CD4-positive, alpha-beta memory T cell (primary cell): Measurements from ENCODE around the gene DDX56. TPM values are rescaled to one million over a fixed set of nuclear protein-coding genes. Genes with fewer than 3 reads are reported as not detected.
A peak's percentile ranks its signal among the peaks of the same experiment; 100 is the strongest.

Experiments
- CTCF ChIA-PET: fragments of 350-600 bp; sonication (Branson Sonifier 250); formaldehyde crosslinking; loops from one replicate; lab custom pipeline; 2021; ENCODE audit warnings: inconsistent platforms; ENCODE audit not compliant: partially characterized antibody; lab: Charles Lee
- POLR2A ChIA-PET: fragments of 350-600 bp; sonication (Branson Sonifier 250); formaldehyde crosslinking; loops from one replicate; lab custom pipeline; 2021; ENCODE audit not compliant: partially characterized antibody; lab: Charles Lee
- DNase-seq, 5 donors: peaks; one replicate each; pipeline versions ENCODE4 v3.0.0 to v3.0.0-alpha.2; 2020 to 2022; ENCODE audit warnings: mixed read lengths in 1 of 5
- H3K27ac ChIP-seq: one replicate; pipeline ENCODE4 v1.7.0; 2013; ENCODE audit warnings: low read depth, low read length
- H3K27me3 ChIP-seq: 2 replicates; pipeline ENCODE4 v1.7.0; 2013; ENCODE audit warnings: mild to moderate bottlenecking, low read length, moderate library complexity; ENCODE audit not compliant: insufficient read depth
- H3K36me3 ChIP-seq: 2 replicates; pipeline ENCODE4 v1.7.0; 2013; ENCODE audit warnings: mild to moderate bottlenecking, low read length, moderate library complexity; ENCODE audit not compliant: insufficient read depth
- H3K4me1 ChIP-seq: 2 replicates; pipeline ENCODE4 v1.7.0; 2013; ENCODE audit warnings: mild to moderate bottlenecking, low read length, moderate library complexity; ENCODE audit not compliant: insufficient read depth
- H3K4me3 ChIP-seq, 2 donors: one replicate each; pipeline ENCODE4 v1.7.0; 2013; ENCODE audit warnings: low read length in 2 of 2, mild to moderate bottlenecking in 1 of 2
- H3K9me3 ChIP-seq, 2 donors: one replicate each; pipeline ENCODE4 v1.7.0; 2013; ENCODE audit warnings: low read length in 2 of 2, control low read depth in 1 of 2; ENCODE audit not compliant: control insufficient read depth in 1 of 2
- H3K27ac Mint-ChIP-seq, 7 donors: one replicate each; pipeline ENCODE4 v1.8.0; 2020 to 2021; ENCODE audit warnings: mixed read lengths in 7 of 7, mild to moderate bottlenecking in 6 of 7, inconsistent platforms in 3 of 7, moderate library complexity in 3 of 7
- H3K27me3 Mint-ChIP-seq, 2 donors: one replicate each; pipeline ENCODE4 v1.8.0; 2020 to 2021; ENCODE audit warnings: mixed read lengths in 2 of 2
- H3K36me3 Mint-ChIP-seq, 2 donors: one replicate each; pipeline ENCODE4 v1.8.0; 2020 to 2021; ENCODE audit warnings: mixed read lengths in 2 of 2, inconsistent platforms in 1 of 2, mild to moderate bottlenecking in 1 of 2
- H3K4me1 Mint-ChIP-seq, 4 donors: one replicate each; pipeline ENCODE4 v1.8.0; 2020 to 2021; ENCODE audit warnings: mixed read lengths in 4 of 4, mild to moderate bottlenecking in 1 of 4
- H3K4me3 Mint-ChIP-seq, 8 donors: one replicate each; pipeline ENCODE4 v1.8.0; 2020 to 2021; ENCODE audit warnings: mixed read lengths in 8 of 8, mild to moderate bottlenecking in 7 of 8, moderate library complexity in 6 of 8, inconsistent platforms in 3 of 8
- H3K9me3 Mint-ChIP-seq, 8 donors: one replicate each; pipeline ENCODE4 v1.8.0; 2020 to 2021; ENCODE audit warnings: mixed read lengths in 8 of 8, mild to moderate bottlenecking in 5 of 8, inconsistent platforms in 3 of 8, moderate library complexity in 1 of 8
- intact Hi-C: fragments of 100-400 bp; cut with micrococcal nuclease; formaldehyde crosslinking; loops from one replicate; pipeline ENCODE4 v1.15.1; 2023
- polyA plus RNA-seq, 2 donors: library from polyadenylated mRNA; unstranded; fragments of 300-500 nt; fragmentation: Illumina TruSeq; gene quantifications; one replicate each; pipeline ENCODE4 v1.2.3, GENCODE V29; 2021
- total RNA-seq, 2 experiments: library from RNA; stranded (reverse); gene quantifications; one replicate each; pipeline ENCODE4 v1.2.3, GENCODE V29; 2021

DDX56 gene
- total and polyA plus RNA-seq, 4 experiments from 2014 or later = 48.9 to 114 (median 79.7) TPM

GRCh38 chr7:44568771-44569560 is 4.7 kb downstream of the DDX56 start:
- Histone ChIP-seq H3K9me3 (no peaks in the 10 kb centered on the region), H3K36me3 (peaks cover 70% of the 10 kb centered on the region), H3K27ac (no peak overlapping the region), H3K4me1 (peaks cover 30% of the 10 kb centered on the region), H3K4me3 (no peak overlapping the region), H3K27me3 (no peaks in the 10 kb centered on the region)
- Mint-ChIP-seq H3K4me1 (peaks cover 12 to 30% (median 22%) of the 10 kb centered on the region in 4 donors), H3K27ac (peak overlapping the region in 4 of 7 donors; percentile 22 to 65 (median 42)), H3K36me3 (peaks cover 53 to 88% of the 10 kb centered on the region in 2 donors), H3K4me3 (no peak overlapping the region), H3K27me3 (no peaks in the 10 kb centered on the region), H3K9me3 (no peaks in the 10 kb centered on the region)
- ChIA-PET CTCF (interaction anchor here (1.2 to 5.1 kb wide), 2 partner anchors 12 to 548 kb away, joined by 3 to 32 read pairs; partner anchors contain the start of gene TMED4), POLR2A (interaction anchor here (0.5 to 5.8 kb wide), 8 partner anchors 9 to 430 kb away, joined by 3 to 67 read pairs (median 3); partner anchors contain the start of genes NUDCD3, PURB and TMED4)
- no peak for DNase-seq
- intact Hi-C loops = no loop called here

- POLR2A ChIA-PET = interaction anchor here (1.0 to 1.4 kb wide), 4 partner anchors 9 to 78 kb away, joined by 3 to 4 read pairs (median 3); partner anchors contain the start of gene NUDCD3
- Mint-ChIP-seq H3K4me3 (no peak overlapping the region), H3K36me3 (peaks cover 53 to 81% of the 10 kb centered on the region in 2 donors), H3K27ac (peak overlapping the region in 2 of 7 donors; percentile 66 to 78), H3K27me3 (no peaks in the 10 kb centered on the region), H3K4me1 (peaks cover 8 to 19% (median 15%) of the 10 kb centered on the region in 4 donors), H3K9me3 (no peaks in the 10 kb centered on the region)
- DNase-seq = no peak
- Histone ChIP-seq H3K27ac (no peak overlapping the region), H3K9me3 (no peaks in the 10 kb centered on the region), H3K36me3 (peaks cover 70% of the 10 kb centered on the region), H3K4me1 (peaks cover 22% of the 10 kb centered on the region), H3K4me3 (no peak overlapping the region), H3K27me3 (no peaks in the 10 kb centered on the region)
- intact Hi-C loops = no loop called here
- CTCF ChIA-PET = interaction anchor here (0.8 to 5.1 kb wide), 3 partner anchors 13 to 547 kb away, joined by 3 to 32 read pairs (median 3); partner anchors contain the start of gene TMED4
Measured at GRCh38 chr7:44567884-44568283, 5.8 kb downstream of the DDX56 start.

GRCh38 chr7:44566680-44567079 is 7.0 kb downstream of the DDX56 start:
- H3K9me3 ChIP-seq = no peaks in the 10 kb centered on the region
- POLR2A ChIA-PET = interaction anchor here (4.2 kb wide), 1 partner anchor 15 kb away, joined by 24 read pairs; the partner anchor contains the start of gene TMED4
- no peak overlapping the region for H3K4me3 ChIP-seq
- H3K36me3 Mint-ChIP-seq = peaks cover 46 to 70% of the 10 kb centered on the region in 2 donors
- peaks cover 1 to 11% (median 7%) of the 10 kb centered on the region in 4 donors for H3K4me1 Mint-ChIP-seq
- CTCF ChIA-PET = interaction anchor here (0.6 to 5.1 kb wide), 8 partner anchors 15 to 547 kb away, joined by 3 to 32 read pairs (median 5); partner anchors contain the start of genes DBNL and TMED4
- H3K27ac ChIP-seq = no peak overlapping the region
- H3K9me3 Mint-ChIP-seq = no peaks in the 10 kb centered on the region
- no peak for DNase-seq
- no peaks in the 10 kb centered on the region for H3K27me3 Mint-ChIP-seq
- no peak overlapping the region for H3K4me3 Mint-ChIP-seq
- H3K4me1 ChIP-seq = peaks cover 10% of the 10 kb centered on the region
- H3K27me3 ChIP-seq = no peaks in the 10 kb centered on the region
- H3K27ac Mint-ChIP-seq = peak overlapping the region in 3 of 7 donors; percentile 4 to 79 (median 33)
- intact Hi-C loops = no loop called here
- peaks cover 58% of the 10 kb centered on the region for H3K36me3 ChIP-seq

GRCh38 chr7:44565795-44566559 is 7.7 kb downstream of the DDX56 start:
- CTCF ChIA-PET = interaction anchor here (0.6 to 5.1 kb wide), 46 partner anchors 9 to 571 kb away, joined by 3 to 36 read pairs (median 4); partner anchors contain the start of genes DBNL, DDX56, H2AZ2 and TMED4
- peaks cover 41 to 64% of the 10 kb centered on the region in 2 donors for H3K36me3 Mint-ChIP-seq

GRCh38 chr7:44565097-44565794 is 8.5 kb downstream of the DDX56 start:
- Histone ChIP-seq H3K36me3 (peaks cover 44% of the 10 kb centered on the region), H3K4me1 (peaks cover 10% of the 10 kb centered on the region), H3K27me3 (no peaks in the 10 kb centered on the region), H3K27ac (no peak overlapping the region), H3K4me3 (no peak overlapping the region), H3K9me3 (no peaks in the 10 kb centered on the region)
- Mint-ChIP-seq H3K36me3 (peaks cover 41 to 59% of the 10 kb centered on the region in 2 donors), H3K4me3 (peak overlapping the region in 1 of 8 donors; percentile 11), H3K27me3 (no peaks in the 10 kb centered on the region), H3K4me1 (peaks cover 1 to 11% (median 7%) of the 10 kb centered on the region in 4 donors), H3K9me3 (no peaks in the 10 kb centered on the region), H3K27ac (peak overlapping the region in 6 of 7 donors; percentile 50 to 87 (median 72))
- DNase-seq = peak; percentile 50 to 67 (median 58)
- CTCF ChIA-PET = interaction anchor here (0.6 to 5.1 kb wide), 50 partner anchors 9 to 572 kb away, joined by 3 to 36 read pairs (median 4); partner anchors contain the start of genes DDX56, H2AZ2, TMED4 and YKT6
- intact Hi-C loops = loop anchor here (1.0 to 2.0 kb wide), 2 partner anchors 74 to 217 kb away; partner anchors contain the start of gene NUDCD3
- POLR2A ChIA-PET = interaction anchor here (0.8 to 4.2 kb wide), 7 partner anchors 9 to 320 kb away, joined by 3 to 24 read pairs (median 5); partner anchors contain the start of genes DDX56, NUDCD3, PURB and TMED4

More at GRCh38 chr7:44565795-44566559, 7.7 kb downstream of the DDX56 start:
- Histone ChIP-seq H3K4me1 (peaks cover 10% of the 10 kb centered on the region), H3K36me3 (peaks cover 51% of the 10 kb centered on the region), H3K27me3 (no peaks in the 10 kb centered on the region), H3K27ac (no peak overlapping the region), H3K4me3 (no peak overlapping the region), H3K9me3 (no peaks in the 10 kb centered on the region)
- H3K4me1 Mint-ChIP-seq = peaks cover 1 to 11% (median 7%) of the 10 kb centered on the region in 4 donors
- peak overlapping the region in 6 of 7 donors; percentile 50 to 87 (median 72) for H3K27ac Mint-ChIP-seq
- POLR2A ChIA-PET = interaction anchor here (0.8 to 4.2 kb wide), 7 partner anchors 8 to 319 kb away, joined by 3 to 24 read pairs (median 5); partner anchors contain the start of genes DDX56, NUDCD3, PURB and TMED4
- intact Hi-C loops = loop anchor here (1.0 to 2.0 kb wide), 2 partner anchors 75 to 218 kb away; partner anchors contain the start of gene NUDCD3
- H3K27me3 Mint-ChIP-seq = no peaks in the 10 kb centered on the region
- H3K4me3 Mint-ChIP-seq = no peak overlapping the region
- H3K9me3 Mint-ChIP-seq = no peaks in the 10 kb centered on the region
- no peak for DNase-seq

- H3K27ac ChIP-seq = no peak overlapping the region
- Mint-ChIP-seq H3K4me1 (peaks cover 1 to 11% (median 7%) of the 10 kb centered on the region in 4 donors), H3K36me3 (peaks cover 37 to 52% of the 10 kb centered on the region in 2 donors), H3K9me3 (peaks cover 0 to 2% (median 0%) of the 10 kb centered on the region in 8 donors), H3K4me3 (no peak overlapping the region), H3K27ac (peak overlapping the region in 3 of 7 donors; percentile 25 to 66 (median 58)), H3K27me3 (no peaks in the 10 kb centered on the region)
- H3K9me3 ChIP-seq = no peaks in the 10 kb centered on the region
- no peak for DNase-seq
- intact Hi-C loops = loop anchor here (1.0 to 2.0 kb wide), 2 partner anchors 74 to 216 kb away; partner anchors contain the start of gene NUDCD3
- H3K27me3 ChIP-seq = no peaks in the 10 kb centered on the region
- ChIA-PET CTCF (interaction anchor here (0.9 to 5.1 kb wide), 31 partner anchors 8 to 545 kb away, joined by 3 to 36 read pairs (median 4); partner anchors contain the start of genes DDX56, H2AZ2, TMED4 and YKT6), POLR2A (interaction anchor here (1.3 to 4.2 kb wide), 6 partner anchors 10 to 283 kb away, joined by 4 to 24 read pairs (median 8); partner anchors contain the start of genes DDX56, NUDCD3 and TMED4)
- peaks cover 38% of the 10 kb centered on the region for H3K36me3 ChIP-seq
- H3K4me1 ChIP-seq = peaks cover 10% of the 10 kb centered on the region
- no peak overlapping the region for H3K4me3 ChIP-seq
Measured at GRCh38 chr7:44564606-44565005, 9.1 kb downstream of the DDX56 start.
